Neural cell (in vitro differentiated cells): ENCODE data around the gene LIF.

Source experiments
- EP300 ChIP-seq: fragments of 450-650 bp; conservative IDR thresholded peaks from 2 replicates; pipeline ENCODE4 v1.6.1; 2014; ENCODE audit warnings: antibody characterized with exemption, mild to moderate bottlenecking, moderate library complexity; ENCODE audit not compliant: poor library complexity, severe bottlenecking
- MXI1 ChIP-seq: fragments of 450-650 bp; conservative IDR thresholded peaks from 2 replicates; pipeline ENCODE4 v1.6.1; 2014; ENCODE audit warnings: antibody characterized with exemption, mild to moderate bottlenecking; ENCODE audit not compliant: poor library complexity, severe bottlenecking
- POLR2AphosphoS5 ChIP-seq: IDR thresholded peaks from 2 replicates; pipeline ENCODE4 v1.6.1; 2012
- RAD21 ChIP-seq: fragments of 450-650 bp; conservative IDR thresholded peaks from 2 replicates; pipeline ENCODE4 v1.6.1; 2014; ENCODE audit warnings: antibody characterized with exemption, mild to moderate bottlenecking, moderate library complexity
- TF ChIP-seq, protein P1 (sequence below): fragments of 450-650 bp; IDR thresholded peaks from 2 replicates; pipeline ENCODE4 v1.5.1; 2014; ENCODE audit warnings: antibody characterized with exemption, mild to moderate bottlenecking, moderate library complexity; ENCODE audit not compliant: poor library complexity, severe bottlenecking

DNA sequence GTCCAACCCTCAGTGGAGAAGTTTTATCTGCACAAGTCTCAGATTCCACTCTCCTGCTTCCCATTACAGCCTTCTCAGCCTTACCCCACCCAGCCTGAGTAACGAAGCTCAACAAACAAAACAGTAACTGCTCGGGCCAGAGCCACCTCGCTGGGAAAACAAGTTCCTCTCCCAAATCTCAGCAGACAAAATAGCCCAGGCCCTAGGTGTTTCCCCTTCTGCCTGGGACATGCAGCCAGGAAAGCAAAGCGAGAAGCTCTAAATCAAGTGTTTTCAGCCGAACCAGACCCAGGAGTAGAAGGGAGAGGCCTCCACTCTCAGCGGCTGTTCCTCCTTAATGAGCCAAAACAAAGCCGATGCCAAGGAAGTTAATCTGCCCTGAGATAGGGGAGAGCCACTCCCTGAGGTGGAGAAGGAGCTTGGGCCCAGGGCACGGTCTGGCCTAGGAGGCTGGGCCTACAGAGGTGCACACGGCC, 44.0 kb downstream of the LIF start:
- TF ChIP-seq, protein P1, sequence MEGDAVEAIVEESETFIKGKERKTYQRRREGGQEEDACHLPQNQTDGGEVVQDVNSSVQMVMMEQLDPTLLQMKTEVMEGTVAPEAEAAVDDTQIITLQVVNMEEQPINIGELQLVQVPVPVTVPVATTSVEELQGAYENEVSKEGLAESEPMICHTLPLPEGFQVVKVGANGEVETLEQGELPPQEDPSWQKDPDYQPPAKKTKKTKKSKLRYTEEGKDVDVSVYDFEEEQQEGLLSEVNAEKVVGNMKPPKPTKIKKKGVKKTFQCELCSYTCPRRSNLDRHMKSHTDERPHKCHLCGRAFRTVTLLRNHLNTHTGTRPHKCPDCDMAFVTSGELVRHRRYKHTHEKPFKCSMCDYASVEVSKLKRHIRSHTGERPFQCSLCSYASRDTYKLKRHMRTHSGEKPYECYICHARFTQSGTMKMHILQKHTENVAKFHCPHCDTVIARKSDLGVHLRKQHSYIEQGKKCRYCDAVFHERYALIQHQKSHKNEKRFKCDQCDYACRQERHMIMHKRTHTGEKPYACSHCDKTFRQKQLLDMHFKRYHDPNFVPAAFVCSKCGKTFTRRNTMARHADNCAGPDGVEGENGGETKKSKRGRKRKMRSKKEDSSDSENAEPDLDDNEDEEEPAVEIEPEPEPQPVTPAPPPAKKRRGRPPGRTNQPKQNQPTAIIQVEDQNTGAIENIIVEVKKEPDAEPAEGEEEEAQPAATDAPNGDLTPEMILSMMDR: no peak
- TF ChIP-seq POLR2AphosphoS5 (no peak), EP300 (no peak), RAD21 (no peak), MXI1 (no peak)
